ENCODE measurements around the gene GIMAP1.
"Not testable (repeated sequence)": the region's sequence is repeated elsewhere in the genome, so short reads cannot be mapped to it uniquely, and the experiment has no call there.

GRCh38 chr7:150680364-150680763 is 36.0 kb upstream of the GIMAP1 start:
- not testable (repeated sequence) for TF ChIP-seq EZH2phosphoT487 (IDR thresholded peaks at IDR 0.05; ENCODE audit: borderline replicate concordance); SIN3A (IDR thresholded peaks at IDR 0.05; ENCODE audit: low read depth); EZH2 (IDR thresholded peaks at IDR 0.05); POLR2A (IDR thresholded peaks at IDR 0.05; ENCODE audit: borderline replicate concordance, extremely low read depth, insufficient read depth, insufficient read length); JUND (IDR thresholded peaks at IDR 0.05)
- TF ChIP-seq, protein P1, sequence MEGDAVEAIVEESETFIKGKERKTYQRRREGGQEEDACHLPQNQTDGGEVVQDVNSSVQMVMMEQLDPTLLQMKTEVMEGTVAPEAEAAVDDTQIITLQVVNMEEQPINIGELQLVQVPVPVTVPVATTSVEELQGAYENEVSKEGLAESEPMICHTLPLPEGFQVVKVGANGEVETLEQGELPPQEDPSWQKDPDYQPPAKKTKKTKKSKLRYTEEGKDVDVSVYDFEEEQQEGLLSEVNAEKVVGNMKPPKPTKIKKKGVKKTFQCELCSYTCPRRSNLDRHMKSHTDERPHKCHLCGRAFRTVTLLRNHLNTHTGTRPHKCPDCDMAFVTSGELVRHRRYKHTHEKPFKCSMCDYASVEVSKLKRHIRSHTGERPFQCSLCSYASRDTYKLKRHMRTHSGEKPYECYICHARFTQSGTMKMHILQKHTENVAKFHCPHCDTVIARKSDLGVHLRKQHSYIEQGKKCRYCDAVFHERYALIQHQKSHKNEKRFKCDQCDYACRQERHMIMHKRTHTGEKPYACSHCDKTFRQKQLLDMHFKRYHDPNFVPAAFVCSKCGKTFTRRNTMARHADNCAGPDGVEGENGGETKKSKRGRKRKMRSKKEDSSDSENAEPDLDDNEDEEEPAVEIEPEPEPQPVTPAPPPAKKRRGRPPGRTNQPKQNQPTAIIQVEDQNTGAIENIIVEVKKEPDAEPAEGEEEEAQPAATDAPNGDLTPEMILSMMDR (IDR thresholded peaks at IDR 0.05 in 2 of 3, conservative IDR thresholded peaks at IDR 0.05 in 1 of 3; ENCODE audit: borderline replicate concordance in 1 of 3, insufficient read depth in 1 of 3, low read depth in 2 of 3, low read length in 2 of 3), result not testable (repeated sequence)

Measured in HCT116 (cell line).